Ishikawa (cell line): ENCODE results near the gene TCP11.

Experiments used
- CEBPB ChIP-seq: IDR thresholded peaks from 2 replicates; pipeline ENCODE4 v1.6.1; 2012
- CREB1 ChIP-seq: IDR thresholded peaks from 2 replicates; pipeline ENCODE4 v1.6.1; 2012; ENCODE audit warnings: low read depth
- EGR1 ChIP-seq: IDR thresholded peaks from 2 replicates; pipeline ENCODE4 v1.6.1; 2012
- EP300 ChIP-seq: IDR thresholded peaks from 2 replicates; pipeline ENCODE4 v1.6.1; 2012; ENCODE audit warnings: borderline replicate concordance
- FOXM1 ChIP-seq: IDR thresholded peaks from 2 replicates; pipeline ENCODE4 v1.6.1; 2012; ENCODE audit warnings: low read depth, borderline replicate concordance
- MAX ChIP-seq: IDR thresholded peaks from 2 replicates; pipeline ENCODE4 v1.6.1; 2012
- NFIC ChIP-seq: IDR thresholded peaks from 2 replicates; pipeline ENCODE4 v1.6.1; 2012
- RAD21 ChIP-seq: IDR thresholded peaks from 2 replicates; pipeline ENCODE4 v1.6.1; 2012; ENCODE audit warnings: low read depth
- REST ChIP-seq: IDR thresholded peaks from 2 replicates; pipeline ENCODE4 v1.6.1; 2012; ENCODE audit warnings: low read depth, mild to moderate bottlenecking
- TAF1 ChIP-seq: IDR thresholded peaks from 2 replicates; pipeline ENCODE4 v1.6.1; 2012; ENCODE audit warnings: low read depth, mild to moderate bottlenecking
- TCF12 ChIP-seq: IDR thresholded peaks from 2 replicates; pipeline ENCODE4 v1.6.1; 2012; ENCODE audit warnings: low read depth
- TEAD4 ChIP-seq: IDR thresholded peaks from 2 replicates; pipeline ENCODE4 v1.6.1; 2012
- USF1 ChIP-seq: IDR thresholded peaks from 2 replicates; pipeline ENCODE4 v1.6.1; 2012
- YY1 ChIP-seq: IDR thresholded peaks from 2 replicates; pipeline ENCODE4 v1.6.1; 2012; ENCODE audit warnings: low read depth
- ZBTB7A ChIP-seq: IDR thresholded peaks from 2 replicates; pipeline ENCODE4 v1.6.1; 2012; ENCODE audit warnings: low read depth

TCP11 gene

GRCh38 chr6:35146453-35146852 lies 5.3 kb upstream of the TCP11 start:
- no peak for TF ChIP-seq MAX
- peak; percentile 85 for TF ChIP-seq RAD21
- no peak for TF ChIP-seq NFIC

GRCh38 chr6:35145757-35146156 lies 4.6 kb upstream of the TCP11 start:
- no peak for TF ChIP-seq FOXM1
- TF ChIP-seq ZBTB7A: no peak
- TF ChIP-seq EP300: no peak
- no peak for TF ChIP-seq EGR1
- no peak for TF ChIP-seq TCF12
- no peak for TF ChIP-seq YY1
- TF ChIP-seq CREB1: no peak

DNA sequence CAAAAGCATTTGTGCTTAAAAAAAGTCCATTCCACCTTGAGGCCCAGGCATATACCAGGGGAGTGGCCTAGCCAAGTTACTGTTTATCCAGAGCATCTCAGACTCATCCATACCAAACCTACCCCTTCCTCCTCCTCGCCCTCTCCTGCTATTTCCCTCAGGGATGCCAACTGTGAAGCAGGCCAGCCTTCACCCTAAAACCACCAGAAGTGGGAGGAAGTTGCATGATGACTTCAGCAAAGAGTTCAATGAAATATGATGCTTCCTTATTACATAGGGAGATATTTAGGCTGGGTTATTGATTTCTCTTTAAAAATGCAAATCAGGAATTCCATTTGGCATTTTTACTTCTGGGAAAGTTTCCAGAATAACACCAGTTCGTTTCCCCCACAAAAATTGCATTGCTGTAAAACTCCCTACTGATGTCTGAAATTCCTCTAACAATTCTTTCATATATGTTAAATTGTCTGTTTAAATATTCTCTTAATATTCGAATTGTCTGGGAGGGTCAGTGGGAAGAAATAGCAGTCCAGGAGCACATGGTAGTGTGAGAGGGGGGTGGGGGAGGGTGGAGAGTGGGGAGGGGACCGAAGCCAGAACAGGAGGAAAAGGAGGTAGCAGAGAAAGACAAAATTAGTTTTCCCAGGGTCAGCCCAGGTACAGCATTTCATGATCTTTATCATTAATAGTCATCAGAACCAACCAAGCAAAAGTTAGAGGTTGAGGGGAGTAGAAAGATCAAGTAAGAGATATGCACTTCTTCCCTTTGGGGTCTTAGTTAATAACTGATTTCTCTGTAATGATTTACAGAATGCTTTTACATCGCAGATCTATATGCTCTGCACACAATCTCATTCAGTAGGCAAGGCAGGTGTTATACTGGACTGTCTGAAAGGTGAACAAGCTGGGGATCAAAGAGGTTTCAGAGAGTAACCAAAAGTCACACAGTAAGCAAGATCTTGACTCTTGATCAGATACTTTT lies 1.7 kb upstream of the TCP11 start:
- TF ChIP-seq TEAD4: no peak
- TF ChIP-seq NFIC: no peak

GRCh38 chr6:35140639-35141006 lies 516 bp downstream of the TCP11 start:
- no peak for TF ChIP-seq CREB1
- TF ChIP-seq EP300: no peak
- no peak for TF ChIP-seq USF1
- no peak for TF ChIP-seq NFIC
- no peak for TF ChIP-seq MAX
- TF ChIP-seq FOXM1: no peak
- TF ChIP-seq EGR1: no peak
- TF ChIP-seq YY1: no peak
- no peak for TF ChIP-seq TCF12
- no peak for TF ChIP-seq CEBPB
- TF ChIP-seq REST: no peak

DNA sequence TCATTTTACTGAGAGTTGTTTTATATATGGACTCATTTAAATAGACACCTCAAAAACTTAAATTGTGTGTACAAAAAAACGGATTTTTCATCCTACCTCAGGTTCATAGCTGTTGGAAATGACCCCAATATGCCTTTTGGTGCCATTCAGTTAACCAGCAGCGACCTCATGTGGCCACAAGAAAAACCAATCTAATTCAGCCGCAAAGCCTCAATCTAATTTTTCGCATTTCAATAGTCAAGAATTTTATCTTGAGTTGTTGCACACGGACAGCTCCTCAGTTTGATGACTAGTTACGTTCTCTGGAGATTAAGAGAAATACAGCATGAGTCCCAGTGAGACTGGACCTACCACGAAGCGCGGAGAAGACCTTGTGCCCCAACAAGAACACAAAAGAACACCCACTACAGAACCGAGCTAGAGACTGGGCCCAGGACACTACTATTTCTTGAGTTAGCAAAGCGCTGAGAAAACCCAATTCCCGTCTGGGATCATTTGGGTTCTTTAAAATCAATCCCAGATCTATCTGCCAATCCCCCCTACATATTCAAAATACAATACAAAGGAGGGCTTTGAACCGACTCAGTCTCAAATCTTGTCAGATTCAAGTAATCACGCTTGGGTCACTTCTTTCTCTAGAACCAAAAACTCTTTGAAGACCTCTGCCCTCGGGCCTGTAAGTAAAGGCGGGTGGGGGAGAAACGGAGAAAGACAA lies 1.1 kb downstream of the TCP11 start:
- TF ChIP-seq TCF12: no peak
- peak; percentile 99 for TF ChIP-seq RAD21
- TF ChIP-seq REST: 0 out of 2 replicates have a peak, but pooled peaks have one; percentile 13

DNA sequence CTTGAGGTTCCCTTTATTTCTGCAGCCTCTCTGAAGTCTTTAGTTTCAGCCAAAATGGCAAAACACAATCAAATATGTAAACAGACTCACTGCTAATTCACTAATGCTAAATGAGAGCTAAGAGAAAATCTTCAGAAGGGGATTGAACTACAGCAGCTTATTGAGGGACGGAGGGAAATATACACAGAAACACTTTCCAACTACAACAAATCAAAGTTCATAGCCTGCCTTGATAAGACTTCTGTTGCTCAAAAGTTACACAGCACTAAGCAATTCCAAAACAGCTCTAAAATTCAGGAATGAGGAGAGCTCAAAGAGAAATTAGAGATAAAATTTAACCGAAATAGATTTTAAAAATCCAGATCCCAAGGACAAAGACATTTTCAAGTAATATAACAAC lies 1.7 kb downstream of the TCP11 start:
- TF ChIP-seq YY1: no peak
- TF ChIP-seq RAD21: no peak
- no peak for TF ChIP-seq TCF12
- no peak for TF ChIP-seq CEBPB
- TF ChIP-seq EGR1: no peak
- no peak for TF ChIP-seq USF1
- no peak for TF ChIP-seq CREB1
- TF ChIP-seq MAX: no peak
- TF ChIP-seq TAF1: no peak
- no peak for TF ChIP-seq ZBTB7A
- no peak for TF ChIP-seq TEAD4
- no peak for TF ChIP-seq EP300
- TF ChIP-seq NFIC: no peak
- no peak for TF ChIP-seq REST
- TF ChIP-seq FOXM1: no peak
